H1 (cell line): ENCODE data around the gene FGF18. TPM values are rescaled to one million over a fixed set of nuclear protein-coding genes. Genes with fewer than 3 reads are reported as not detected.

ENCODE experiments used
- CHD1 ChIP-seq: IDR thresholded peaks from 2 replicates; pipeline ENCODE4 v1.6.1; 2012; ENCODE audit warnings: low read depth, low read length, improper control_type of control experiment
- RFX5 ChIP-seq: IDR thresholded peaks from 2 replicates; pipeline ENCODE4 v1.6.1; 2011; ENCODE audit warnings: low read depth, low read length, improper control_type of control experiment, borderline replicate concordance
- SP2 ChIP-seq: IDR thresholded peaks from 2 replicates; pipeline ENCODE4 v1.6.1; 2012; ENCODE audit warnings: mild to moderate bottlenecking, low read length, inconsistent platforms
- polyA plus RNA-seq, 7 experiments: library from polyadenylated mRNA; depleted of rRNA in 3 of 7; stranded (reverse) in 5 of 7; unstranded in 2 of 7; fragments of >200 nt in 5 of 7; fragments of 200-250 nt in 2 of 7; gene quantifications; 1 replicate in 5 of 7; 2 replicates in 1 of 7; 4 replicates in 1 of 7; pipeline versions ENCODE4 v1.2.1 to v1.2.3, GENCODE V29; 2011 to 2013; ENCODE audit warnings: missing spikeins in 2 of 7, mixed read lengths in 2 of 7
- total RNA-seq: library from RNA; stranded (reverse); fragmentation: NEBNext Ultra II Directional; extraction: Animal tissue kit (Norgen Biotek cat#: 25700); gene quantifications from 2 replicates; pipeline ENCODE4 v1.2.1, GENCODE V29; 2021

FGF18 gene
- total and polyA plus RNA-seq, 2 of the 8 experiments (the other 6 are each of a cell fraction or from before 2014, with no cell fraction given), result 0.54 to 1.3 TPM

DNA sequence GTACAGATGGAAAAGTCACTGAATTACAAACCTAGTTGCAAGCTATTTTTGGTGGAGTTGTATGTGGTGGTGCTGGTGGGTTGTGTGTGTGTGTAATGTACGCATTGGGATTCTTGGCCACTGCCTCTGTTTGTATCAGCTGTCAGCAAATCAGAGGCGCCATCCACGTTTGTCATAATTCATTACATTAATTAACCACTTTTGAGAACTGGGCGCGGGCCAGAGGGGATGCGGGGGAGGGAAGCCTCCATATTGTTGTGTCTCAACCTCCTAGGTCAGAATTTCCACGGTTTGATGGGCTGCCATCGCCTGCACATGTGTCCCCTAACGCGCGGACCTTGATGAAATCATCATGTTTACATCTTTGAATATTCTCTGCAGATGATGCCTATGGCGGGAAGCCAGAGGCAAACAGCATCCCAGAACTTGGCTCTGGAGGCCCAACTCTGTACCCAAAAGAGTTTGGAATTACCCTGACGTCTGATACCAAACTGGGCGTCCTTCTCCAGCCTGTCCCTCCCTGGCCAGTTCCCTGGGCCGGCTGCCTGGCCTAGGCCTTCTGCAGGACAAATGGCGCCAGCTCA, 54.9 kb downstream of the FGF18 start (continued):
- TF ChIP-seq CHD1, result no peak
- no peak for TF ChIP-seq SP2
- TF ChIP-seq RFX5, result no peak
- TF ChIP-seq, all 59 proteins: peak for 0
